IMR-90 (cell line): Measurements from ENCODE around the gene TP73. TPM values are rescaled to one million over a fixed set of nuclear protein-coding genes. Genes with fewer than 3 reads are reported as not detected.

Experiments
- ATAC-seq: fragments of 200-7000 bp; cut with Tn5 transposase; 2 replicates; pipeline ENCODE4 v1.9.1; 2020; ENCODE audit warnings: low read depth, mild to moderate bottlenecking, moderate library complexity
- BruUV-seq: library from RNA; stranded (reverse); fragments of 400-500 nt; replicated peaks from 2 replicates; lab custom pipeline; 2021; lab: Mats Ljungman, UMichigan
- CTCF ChIA-PET: fragments of 300-600 bp; formaldehyde crosslinking; extraction: SDS; loops from one replicate; lab custom pipeline; 2021; ENCODE audit warnings: antibody characterized with exemption; lab: Yijun Ruan, JAX
- POLR2A ChIA-PET: fragments of 300-600 bp; sonication (Branson Sonifier 250); formaldehyde crosslinking; loops from one replicate; lab custom pipeline; 2022; ENCODE audit warnings: antibody characterized with exemption; ENCODE audit not compliant: unreplicated experiment; lab: Charles Lee
- DNase-seq: peaks from one replicate; pipeline ENCODE4 v3.0.0; 2013
- H2AFZ ChIP-seq: replicated peaks from 2 replicates; pipeline ENCODE3; 2013; ENCODE audit warnings: low read length, mild to moderate bottlenecking; ENCODE audit not compliant: poor library complexity
- H2AK5ac ChIP-seq: 2 replicates; pipeline ENCODE4 v1.6.1; 2013; ENCODE audit warnings: low read depth, low read length, inconsistent platforms
- H2AK9ac ChIP-seq: replicated peaks from 2 replicates; pipeline ENCODE3; 2013; ENCODE audit warnings: mild to moderate bottlenecking, low read depth, low read length, moderate library complexity; ENCODE audit not compliant: poor library complexity
- H2BK120ac ChIP-seq: 2 replicates; pipeline ENCODE4 v1.6.1; 2013; ENCODE audit warnings: low read depth, low read length, inconsistent platforms
- H2BK15ac ChIP-seq: 3 replicates; pipeline ENCODE4 v1.6.1; 2013; ENCODE audit warnings: low read depth, low read length, inconsistent platforms
- H2BK20ac ChIP-seq: 2 replicates; pipeline ENCODE4 v1.6.1; 2013; ENCODE audit warnings: low read depth, mild to moderate bottlenecking, inconsistent platforms, low read length, moderate library complexity
- H2BK5ac ChIP-seq: 2 replicates; pipeline ENCODE4 v1.6.1; 2013; ENCODE audit warnings: mild to moderate bottlenecking, low read depth, low read length, inconsistent platforms; ENCODE audit not compliant: poor library complexity, severe bottlenecking
- H3K14ac ChIP-seq: replicated peaks from 2 replicates; pipeline ENCODE4 v1.6.1; 2013; ENCODE audit warnings: low read depth, low read length, inconsistent platforms
- H3K18ac ChIP-seq: 2 replicates; pipeline ENCODE4 v1.6.1; 2013; ENCODE audit warnings: low read depth, low read length, control low read depth
- H3K23ac ChIP-seq: 2 replicates; pipeline ENCODE4 v1.6.1; 2013; ENCODE audit warnings: low read depth, low read length, inconsistent platforms
- H3K27ac ChIP-seq: 2 replicates; pipeline ENCODE4 v1.5.1; 2013; ENCODE audit warnings: mild to moderate bottlenecking, control low read depth, low read length; ENCODE audit not compliant: insufficient read depth
- H3K27me3 ChIP-seq: 2 replicates; pipeline ENCODE4 v1.6.1; 2013; ENCODE audit warnings: low read length; ENCODE audit not compliant: control insufficient read depth, insufficient read depth
- H3K36me3 ChIP-seq: 2 replicates; pipeline ENCODE4 v1.6.1; 2013; ENCODE audit warnings: low read length, mixed read lengths; ENCODE audit not compliant: control insufficient read depth, insufficient read depth
- H3K4ac ChIP-seq: 2 replicates; pipeline ENCODE4 v1.6.1; 2013; ENCODE audit warnings: low read depth, low read length, inconsistent platforms
- H3K4me1 ChIP-seq: 2 replicates; pipeline ENCODE4 v1.6.1; 2013; ENCODE audit warnings: low read length, mixed read lengths; ENCODE audit not compliant: control insufficient read depth, insufficient read depth
- H3K4me2 ChIP-seq: 2 replicates; pipeline ENCODE4 v1.6.1; 2013; ENCODE audit warnings: low read depth, mild to moderate bottlenecking, control low read depth, low read length, moderate library complexity
- H3K4me3 ChIP-seq: 2 replicates; pipeline ENCODE4 v1.5.1; 2013; ENCODE audit warnings: low read depth, mild to moderate bottlenecking, control low read depth, low read length, moderate library complexity; ENCODE audit not compliant: insufficient read depth
- H3K56ac ChIP-seq: 2 replicates; pipeline ENCODE4 v1.6.1; 2013; ENCODE audit warnings: low read length, inconsistent platforms; ENCODE audit not compliant: insufficient read depth; ENCODE audit errors: extremely low read depth
- H3K79me1 ChIP-seq, 2 experiments: 2 replicates each; pipeline ENCODE4 v1.6.1; 2013; ENCODE audit warnings: low read length in 2 of 2, inconsistent platforms in 1 of 2, low read depth in 1 of 2
- H3K9ac ChIP-seq: 2 replicates; pipeline ENCODE4 v1.6.1; 2013; ENCODE audit warnings: low read depth, low read length, control low read depth
- H3K9me1 ChIP-seq: 2 replicates; pipeline ENCODE4 v1.6.1; 2013; ENCODE audit warnings: low read length, inconsistent platforms; ENCODE audit not compliant: insufficient read depth
- H3K9me3 ChIP-seq: 2 replicates; pipeline ENCODE4 v1.6.1; 2013; ENCODE audit warnings: low read length; ENCODE audit not compliant: control insufficient read depth, insufficient read depth
- H4K20me1 ChIP-seq: 2 replicates; pipeline ENCODE4 v1.6.1; 2013; ENCODE audit warnings: low read length, inconsistent platforms; ENCODE audit not compliant: insufficient read depth
- H4K5ac ChIP-seq: 2 replicates; pipeline ENCODE4 v1.6.1; 2013; ENCODE audit warnings: mild to moderate bottlenecking, low read depth, low read length, control low read depth
- H4K8ac ChIP-seq, 2 experiments: 2 replicates each; pipeline ENCODE4 v1.6.1; 2013; ENCODE audit warnings: low read depth in 2 of 2, low read length in 2 of 2, control low read depth in 1 of 2, inconsistent platforms in 1 of 2
- H4K91ac ChIP-seq: 2 replicates; pipeline ENCODE4 v1.6.1; 2013; ENCODE audit warnings: low read depth, low read length, inconsistent platforms; ENCODE audit not compliant: insufficient read depth
- BHLHE40 ChIP-seq: fragments of 150-350 bp; IDR thresholded peaks from 2 replicates; pipeline ENCODE4 v1.6.1; 2016; ENCODE audit warnings: mild to moderate bottlenecking, low read depth, low read length
- CEBPB ChIP-seq: IDR thresholded peaks from 2 replicates; pipeline ENCODE4 v1.6.1; 2012; ENCODE audit warnings: low read depth, low read length, improper control_type of control experiment
- CTCF ChIP-seq: conservative IDR thresholded peaks from 2 replicates; pipeline ENCODE4 v1.5.1; 2012; ENCODE audit warnings: mild to moderate bottlenecking, low read depth, low read length, improper control_type of control experiment
- FOS ChIP-seq: fragments of 150-350 bp; IDR thresholded peaks from 2 replicates; pipeline ENCODE4 v1.6.1; 2016; ENCODE audit warnings: low read depth, low read length
- MAZ ChIP-seq: IDR thresholded peaks from 2 replicates; pipeline ENCODE4 v1.6.1; 2012; ENCODE audit warnings: low read depth, mild to moderate bottlenecking, low read length, improper control_type of control experiment, moderate library complexity, borderline replicate concordance
- NFE2L2 ChIP-seq: fragments of 150-350 bp; IDR thresholded peaks from 2 replicates; pipeline ENCODE4 v1.6.1; 2016; ENCODE audit warnings: low read depth, mild to moderate bottlenecking, low read length
- POLR2A ChIP-seq: IDR thresholded peaks from 2 replicates; pipeline ENCODE4 v1.6.1; 2012; ENCODE audit warnings: mild to moderate bottlenecking, low read depth, low read length
- RFX5 ChIP-seq: IDR thresholded peaks from 2 replicates; pipeline ENCODE4 v1.8.0; 2012; ENCODE audit warnings: low read depth, mild to moderate bottlenecking, low read length, moderate library complexity
- WGBS, 2 experiments: methylation state at CpG; one replicate each; pipeline versions ENCODE4 v1.1.5 to v1.1.7; 2013; ENCODE audit warnings: missing lambda C conversion rate in 2 of 2; ENCODE audit not compliant: insufficient read length in 1 of 2; ENCODE audit errors: extremely low coverage in 2 of 2; 5-methylcytosine and 5-hydroxymethylcytosine counted together
- dilution Hi-C: fragments of 300-500 bp; cut with HindIII; formaldehyde crosslinking; loops from one replicate; pipeline ENCODE4 v1.14.3; 2018; ENCODE audit warnings: low sequenced_read_pairs; ENCODE audit not compliant: unreplicated experiment
- in situ Hi-C: fragments of 300-500 bp; cut with MboI; formaldehyde crosslinking; loops from 3 replicates; pipeline ENCODE4 v1.14.3; 2019; ENCODE audit warnings: low sequenced_read_pairs, inconsistent platforms, mixed read lengths
- intact Hi-C: fragments of 100-400 bp; cut with micrococcal nuclease; formaldehyde crosslinking; loops from 2 replicates; pipeline ENCODE4 v1.10.0; 2022
- polyA plus RNA-seq, 3 experiments: library from polyadenylated mRNA; depleted of rRNA; stranded (reverse); fragments of >200 nt; gene quantifications; 2 replicates each; pipeline ENCODE4 v1.2.3, GENCODE V29; 2012; ENCODE audit warnings: low replicate concordance in 1 of 3
- total RNA-seq: library from RNA; depleted of rRNA; stranded (reverse); fragments of >200 nt; gene quantifications from 2 replicates; pipeline ENCODE4 v1.2.3, GENCODE V29; 2012
- TF ChIP-seq, protein P1 (sequence below): fragments of 150-350 bp; IDR thresholded peaks from 2 replicates; pipeline ENCODE4 v1.6.1; 2017; ENCODE audit warnings: mild to moderate bottlenecking, antibody characterized with exemption, low read length, low read depth

The TP73 gene
- total and polyA plus RNA-seq, 2 of the 4 experiments (the other 2 are of a cell fraction) = not detected

- TF ChIP-seq, protein P1, sequence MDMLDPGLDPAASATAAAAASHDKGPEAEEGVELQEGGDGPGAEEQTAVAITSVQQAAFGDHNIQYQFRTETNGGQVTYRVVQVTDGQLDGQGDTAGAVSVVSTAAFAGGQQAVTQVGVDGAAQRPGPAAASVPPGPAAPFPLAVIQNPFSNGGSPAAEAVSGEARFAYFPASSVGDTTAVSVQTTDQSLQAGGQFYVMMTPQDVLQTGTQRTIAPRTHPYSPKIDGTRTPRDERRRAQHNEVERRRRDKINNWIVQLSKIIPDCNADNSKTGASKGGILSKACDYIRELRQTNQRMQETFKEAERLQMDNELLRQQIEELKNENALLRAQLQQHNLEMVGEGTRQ = no peak
Observed at GRCh38 chr1:3775490-3776230, 123.3 kb downstream of the TP73 start (continued).

DNA sequence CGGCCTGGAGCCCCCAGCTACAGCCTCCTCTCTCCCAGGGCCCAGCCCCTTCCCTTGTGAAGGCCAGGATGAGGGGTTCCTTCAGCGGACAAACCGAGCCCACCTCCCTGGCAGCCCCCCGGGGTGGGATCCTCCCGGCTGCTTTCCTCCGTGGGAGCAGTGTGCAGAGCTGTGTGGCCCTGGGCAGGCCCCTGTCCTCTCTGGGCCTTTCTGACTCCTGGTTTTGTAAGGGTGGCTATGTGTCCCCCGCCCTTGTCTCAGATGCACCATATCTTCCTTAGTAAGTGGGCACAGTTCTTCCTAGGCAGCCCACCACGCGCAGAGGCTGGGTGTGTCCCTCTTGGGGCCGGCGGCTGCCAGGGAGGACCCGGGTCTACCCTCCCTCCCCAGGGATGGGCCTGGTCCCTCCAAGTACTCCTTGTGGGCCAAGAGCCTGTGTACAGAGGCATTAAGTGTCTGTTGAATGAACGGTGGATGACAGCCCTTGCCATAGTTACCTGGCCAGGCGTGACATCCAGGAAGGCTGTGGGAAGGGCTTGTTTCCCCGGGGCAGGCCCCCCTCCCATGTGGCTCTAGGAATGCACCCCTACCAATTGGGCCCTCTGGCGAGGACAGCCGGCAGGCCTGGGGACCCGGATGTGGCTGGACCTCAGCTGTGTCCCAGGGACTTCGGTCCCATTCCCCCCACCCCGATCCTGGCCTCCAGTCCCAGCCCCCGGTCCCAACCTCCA, 124.1 kb downstream of the TP73 start:
- no peak for ATAC-seq
- dilution Hi-C loops (no loop called here), in situ Hi-C loops (no loop called here), intact Hi-C loops (no loop called here)
- WGBS, 2 experiments = no CpG with 5 or more reads among the region's 21 CpGs
- no peak overlapping the region for H3K4me2 ChIP-seq
- H4K91ac ChIP-seq = no peak overlapping the region
- peak overlapping the region; percentile 23 for H2AFZ ChIP-seq
- CTCF ChIA-PET = interaction anchor here (1.2 kb wide), 1 partner anchor 81 kb away, joined by 3 read pairs; no protein-coding TSS in a partner anchor
- no TSS peak for BruUV-seq
- H4K5ac ChIP-seq = no peak overlapping the region
- no peak overlapping the region for H3K4me3 ChIP-seq
- H3K27me3 ChIP-seq = no peaks in the 10 kb centered on the region
- DNase-seq = no peak
- H3K56ac ChIP-seq = no peak overlapping the region
- H4K8ac ChIP-seq = no peak overlapping the region
- no peak overlapping the region for H3K4ac ChIP-seq
- no peak overlapping the region for H3K27ac ChIP-seq
- H3K9me3 ChIP-seq = no peaks in the 10 kb centered on the region
- no peak overlapping the region for H2AK5ac ChIP-seq
- H3K79me1 ChIP-seq = no peaks in the 10 kb centered on the region
- H3K18ac ChIP-seq = no peak overlapping the region
- H3K9ac ChIP-seq = no peak overlapping the region
- POLR2A ChIA-PET = no interaction called here
- peaks cover 22% of the 10 kb centered on the region for H3K36me3 ChIP-seq
- no peak overlapping the region for H2BK5ac ChIP-seq
- H3K4me1 ChIP-seq = peaks cover 18% of the 10 kb centered on the region
- H2BK15ac ChIP-seq = no peak overlapping the region
- H2BK120ac ChIP-seq = no peak overlapping the region
- peaks cover 4% of the 10 kb centered on the region; the same call in 1 of the 2 replicates for H3K9me1 ChIP-seq
- no peaks in the 10 kb centered on the region for H4K20me1 ChIP-seq
- H2BK20ac ChIP-seq = no peak overlapping the region
- H3K14ac ChIP-seq = no peak overlapping the region
- peak overlapping the region; percentile 79 for H2AK9ac ChIP-seq
- H3K23ac ChIP-seq = no peak overlapping the region
- no peak for TF ChIP-seq CEBPB
- no peak for TF ChIP-seq FOS
- TF ChIP-seq CTCF = no peak
- TF ChIP-seq, protein P1 = no peak
- no peak for TF ChIP-seq BHLHE40
- TF ChIP-seq POLR2A = no peak
- no peak for TF ChIP-seq RFX5
- TF ChIP-seq NFE2L2 = no peak
- no peak for TF ChIP-seq MAZ
